ENCODE measurements around the gene ARL11.

ARL11 gene

DNA sequence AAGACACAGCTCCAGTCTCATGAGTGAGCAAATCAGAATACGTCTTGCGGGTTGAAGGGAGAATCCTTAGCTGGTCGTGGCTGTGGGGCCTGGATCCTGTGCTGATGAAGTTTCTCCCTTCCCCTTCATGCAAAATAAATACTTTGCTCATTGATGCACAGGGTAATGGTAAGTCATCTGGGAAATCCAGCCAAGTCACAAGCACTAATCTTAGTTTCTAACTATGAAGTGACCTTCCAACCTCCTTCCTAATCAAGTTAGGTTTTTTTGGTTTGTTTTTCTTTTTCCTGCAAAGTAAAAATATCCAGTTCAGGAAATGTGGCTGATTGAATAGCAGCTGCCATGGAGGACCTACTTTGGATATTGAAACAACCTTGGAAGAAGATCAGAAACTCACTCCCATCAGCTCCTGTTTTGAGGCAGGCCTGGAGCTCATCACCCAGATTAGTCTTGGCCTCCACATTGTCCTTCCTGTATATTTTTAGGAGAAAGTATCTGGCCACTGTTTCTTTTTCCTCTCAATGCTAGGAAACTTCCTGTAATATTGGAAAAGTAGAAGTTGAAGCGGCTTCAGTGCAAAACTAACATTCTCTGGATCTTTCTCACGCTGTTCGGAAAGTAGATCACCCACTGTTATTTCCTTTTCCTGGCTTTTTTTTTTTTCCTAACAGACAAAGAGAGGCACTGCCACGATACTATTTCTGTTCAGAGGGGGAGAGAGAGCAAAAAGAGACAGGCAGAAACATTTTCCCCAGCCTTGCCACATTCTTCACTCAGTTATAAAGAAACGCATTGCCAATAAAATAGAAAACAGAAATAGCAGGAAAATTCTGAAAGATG, 12.3 kb upstream of the ARL11 start:
- no peak for DNase-seq

DNA sequence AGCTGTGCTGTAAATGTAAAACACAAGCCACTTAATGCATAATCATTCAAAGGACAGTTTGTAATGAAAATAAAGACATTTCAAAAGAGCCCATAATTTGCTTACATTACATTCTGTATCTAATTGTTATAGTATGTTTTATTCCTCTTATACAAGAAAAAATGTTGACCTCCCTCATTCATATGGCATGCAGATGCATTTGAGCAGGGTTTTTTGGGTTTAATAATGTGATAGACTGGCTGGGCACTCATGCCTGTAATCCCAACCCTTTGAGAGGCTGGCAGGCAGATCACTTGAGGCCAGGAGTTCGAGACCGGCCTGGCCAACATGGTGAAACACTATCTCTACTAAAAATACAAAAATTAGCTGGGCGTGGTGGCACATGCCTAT, 11.6 kb upstream of the ARL11 start:
- no peak for DNase-seq

DNA sequence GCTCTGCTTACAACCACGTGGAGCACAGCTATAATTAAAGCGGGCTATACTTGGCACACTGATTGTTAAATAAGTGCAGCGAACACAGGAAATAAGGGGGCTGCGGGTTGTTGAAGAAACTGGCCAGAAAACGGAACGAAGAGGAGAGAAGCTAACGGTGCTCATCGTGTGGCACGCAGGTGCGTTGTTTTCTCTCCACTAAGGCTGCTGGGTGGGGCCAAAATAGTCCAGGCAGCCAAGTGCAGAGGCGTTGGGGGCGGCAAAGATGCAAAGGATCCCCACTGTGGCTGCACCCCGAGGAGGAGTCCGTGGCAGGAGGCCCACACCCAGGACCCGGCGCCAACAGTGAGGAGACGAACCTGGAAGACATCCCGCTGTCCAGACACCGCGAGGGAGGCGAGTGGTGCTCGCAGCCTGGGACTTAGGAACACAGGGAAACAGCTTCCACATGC, 8.1 kb upstream of the ARL11 start:
- DNase-seq, result no peak

DNA sequence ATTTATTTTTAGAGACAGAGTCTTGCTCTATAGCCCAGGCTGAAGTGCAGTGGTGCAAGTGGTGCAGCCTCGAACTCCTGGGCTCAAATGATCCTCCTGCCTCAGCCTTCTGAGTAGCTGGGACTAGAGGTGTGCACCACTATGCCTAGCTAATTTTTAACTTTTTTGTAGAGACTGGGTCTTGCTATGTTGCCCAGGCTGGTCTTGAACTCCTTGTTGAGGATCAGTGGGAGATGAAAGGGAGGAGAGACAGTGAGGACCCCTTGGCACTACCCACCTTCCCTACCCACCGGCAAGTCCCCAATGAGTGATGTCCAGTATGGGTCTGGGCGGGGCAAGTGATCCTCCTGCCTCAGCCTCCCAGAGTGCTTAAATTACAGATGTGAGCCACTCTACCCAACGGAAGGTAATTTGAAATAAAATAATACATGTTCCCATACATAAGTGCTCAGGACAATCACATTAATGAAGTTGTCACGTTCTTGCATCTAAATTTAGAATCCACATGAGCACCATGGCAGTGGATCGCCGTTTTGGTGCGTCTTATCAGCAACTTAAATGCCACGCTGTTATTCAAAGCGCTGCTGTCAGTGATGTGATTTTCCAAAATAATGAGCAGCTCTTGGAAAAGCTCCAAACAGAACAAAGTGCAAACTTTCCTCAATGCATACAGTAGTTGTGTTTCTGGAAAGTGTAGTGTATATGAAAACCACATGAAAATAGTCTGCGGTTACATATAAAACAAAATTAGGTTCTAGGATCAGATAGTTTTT, 5.9 kb upstream of the ARL11 start:
- DNase-seq, result no peak

DNA sequence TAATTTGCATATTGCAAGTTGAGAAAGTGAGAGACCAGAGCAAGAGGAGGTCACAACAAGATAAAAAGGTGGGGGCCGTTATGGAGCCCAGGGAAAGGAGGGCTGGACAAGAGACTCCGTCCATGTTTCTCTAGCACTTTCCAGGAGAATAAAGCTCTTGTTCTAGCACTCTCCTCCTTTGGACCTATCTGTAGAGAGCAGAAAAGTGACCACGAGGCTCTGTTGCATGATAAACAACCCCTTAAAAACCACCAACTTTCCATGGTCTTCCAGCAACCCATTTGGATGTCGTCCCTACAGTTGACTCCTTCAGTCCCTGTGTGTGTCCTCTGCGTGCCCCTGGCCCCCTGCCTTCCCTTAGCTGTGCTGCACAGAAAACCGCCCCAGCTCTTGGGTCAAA, 4.1 kb upstream of the ARL11 start:
- no peak for DNase-seq

DNA sequence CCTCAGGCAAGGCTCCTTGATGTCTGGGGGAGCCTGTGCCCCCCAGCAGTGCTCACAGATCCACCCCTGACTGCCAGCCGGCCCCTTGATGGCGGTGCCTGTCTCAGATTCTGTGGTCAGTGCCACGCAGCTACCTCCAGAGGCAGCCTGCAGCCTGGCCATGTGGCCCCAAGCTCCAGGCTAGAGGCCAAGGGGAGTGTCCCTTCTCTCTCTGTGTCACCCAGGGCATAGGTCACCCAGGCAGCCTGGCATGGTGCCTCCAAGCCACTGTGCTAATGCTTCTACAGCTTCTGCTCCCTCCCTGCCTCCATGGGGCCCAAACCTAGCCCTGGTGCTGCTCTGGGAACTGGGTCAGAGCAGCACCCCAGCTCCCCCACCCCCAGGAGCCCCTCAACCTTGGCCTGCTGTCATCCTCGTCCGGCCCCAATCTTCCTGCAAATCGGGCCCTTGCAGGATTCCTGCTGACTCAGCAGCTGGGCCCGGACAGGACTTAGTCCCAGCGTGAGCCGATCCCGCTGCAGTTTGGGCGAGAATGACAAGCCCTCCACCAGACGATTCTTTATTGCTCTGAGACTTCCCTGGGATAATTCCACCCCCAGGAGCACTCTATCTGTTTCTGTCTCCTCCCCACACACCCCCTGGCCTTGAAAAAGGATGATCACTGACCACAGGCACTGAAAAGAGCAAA, 2.8 kb upstream of the ARL11 start:
- peak; percentile 53 for DNase-seq

DNA sequence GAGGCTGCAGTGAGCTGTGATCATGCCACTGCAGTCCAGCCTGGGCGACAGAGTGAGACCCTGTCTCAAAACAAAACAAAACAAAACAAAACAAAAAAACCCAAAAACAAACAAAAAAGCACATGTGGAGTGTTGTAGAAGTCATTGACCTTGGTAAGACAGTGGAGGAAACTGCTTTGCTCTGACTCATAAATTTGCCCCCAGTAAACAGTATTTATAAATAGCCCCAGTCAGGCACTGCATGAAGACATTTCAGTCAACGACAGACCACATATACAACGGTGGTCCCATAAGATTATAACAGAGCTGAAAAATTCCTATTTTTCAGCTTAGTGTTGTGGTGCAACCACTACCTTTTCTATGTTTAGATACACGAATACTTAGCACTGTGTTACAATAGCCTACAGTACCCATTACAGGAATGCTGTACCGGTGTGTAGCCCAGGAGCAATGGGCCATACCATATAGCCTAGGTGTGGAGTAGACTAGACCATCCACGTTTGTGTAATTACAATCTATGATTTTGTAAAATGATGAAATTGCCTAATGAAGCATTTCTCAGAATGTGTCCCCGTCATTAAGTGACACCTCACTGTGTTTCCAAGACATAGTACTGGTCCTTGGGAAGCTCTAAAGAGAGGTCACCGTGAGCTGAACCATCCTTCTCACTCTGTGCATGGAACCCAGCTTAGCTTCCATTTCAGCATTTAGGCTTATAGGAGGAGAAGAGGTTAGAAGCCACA, 1.1 kb downstream of the ARL11 start:
- no peak for DNase-seq

DNA sequence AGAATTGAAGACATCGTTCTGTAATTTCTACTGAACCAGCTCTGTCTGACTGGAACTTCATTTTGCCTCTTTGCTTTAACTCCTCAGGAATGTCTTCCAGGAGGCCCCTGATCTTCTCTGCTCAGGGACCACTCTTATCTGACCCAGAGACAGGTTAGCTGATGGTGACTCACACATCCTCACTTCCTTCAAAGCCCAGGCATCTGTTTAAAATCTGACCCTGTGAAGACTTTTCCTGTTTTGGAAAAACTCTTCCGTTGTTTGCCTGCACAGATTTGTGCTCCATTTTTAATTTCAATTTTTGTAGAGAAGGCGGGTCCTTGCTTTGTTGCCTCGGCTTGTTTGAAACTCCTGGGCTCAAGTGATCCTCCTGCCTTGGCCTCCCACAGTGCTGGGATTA, 1.6 kb downstream of the ARL11 start:
- DNase-seq, result no peak

DNA sequence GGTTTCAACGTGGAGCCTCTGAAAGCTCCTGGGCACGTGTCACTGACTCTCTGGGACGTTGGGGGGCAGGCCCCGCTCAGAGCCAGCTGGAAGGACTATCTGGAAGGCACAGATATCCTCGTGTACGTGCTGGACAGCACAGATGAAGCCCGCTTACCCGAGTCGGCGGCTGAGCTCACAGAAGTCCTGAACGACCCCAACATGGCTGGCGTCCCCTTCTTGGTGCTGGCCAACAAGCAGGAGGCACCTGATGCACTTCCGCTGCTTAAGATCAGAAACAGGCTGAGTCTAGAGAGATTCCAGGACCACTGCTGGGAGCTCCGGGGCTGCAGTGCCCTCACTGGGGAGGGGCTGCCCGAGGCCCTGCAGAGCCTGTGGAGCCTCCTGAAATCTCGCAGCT, 2.3 kb downstream of the ARL11 start:
- DNase-seq, result no peak

DNA sequence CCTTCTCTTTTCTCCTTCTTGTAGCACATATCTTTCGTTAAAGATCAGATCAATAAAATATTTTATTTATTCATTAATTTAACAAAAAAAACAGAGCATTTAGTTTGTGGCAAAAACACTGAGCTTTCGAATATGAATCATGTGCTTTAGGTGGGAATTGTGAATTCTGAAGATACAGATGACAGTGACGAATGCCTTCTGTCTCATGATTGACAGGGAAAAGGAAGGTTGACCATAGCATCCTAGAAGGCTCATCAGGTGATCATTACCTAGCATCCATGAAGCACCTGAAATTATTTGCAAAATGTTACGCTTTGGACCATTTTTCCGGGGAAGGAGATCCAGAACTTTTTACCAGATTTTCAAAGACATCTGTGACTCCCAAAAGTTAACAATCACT, 3.8 kb downstream of the ARL11 start:
- no peak for DNase-seq

DNA sequence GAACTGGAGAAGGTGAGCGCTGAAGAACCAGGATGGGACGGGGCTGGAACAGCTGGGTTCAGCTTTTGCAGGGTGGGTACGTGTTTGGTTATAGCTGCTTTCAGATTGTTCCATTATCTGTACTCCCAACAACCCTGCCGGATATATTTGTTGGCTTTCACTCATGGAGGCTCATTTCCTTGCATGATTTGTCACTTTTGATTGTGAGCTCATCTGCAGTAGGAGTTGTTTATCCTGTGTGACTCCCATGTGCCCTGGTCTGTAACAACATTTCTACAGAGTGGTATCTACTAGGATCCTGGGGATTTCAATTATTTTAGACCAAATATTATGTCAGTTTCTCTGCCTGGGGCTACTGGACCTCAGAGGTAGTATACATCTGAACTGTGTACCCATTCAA, 5.4 kb downstream of the ARL11 start:
- no peak for DNase-seq

DNA sequence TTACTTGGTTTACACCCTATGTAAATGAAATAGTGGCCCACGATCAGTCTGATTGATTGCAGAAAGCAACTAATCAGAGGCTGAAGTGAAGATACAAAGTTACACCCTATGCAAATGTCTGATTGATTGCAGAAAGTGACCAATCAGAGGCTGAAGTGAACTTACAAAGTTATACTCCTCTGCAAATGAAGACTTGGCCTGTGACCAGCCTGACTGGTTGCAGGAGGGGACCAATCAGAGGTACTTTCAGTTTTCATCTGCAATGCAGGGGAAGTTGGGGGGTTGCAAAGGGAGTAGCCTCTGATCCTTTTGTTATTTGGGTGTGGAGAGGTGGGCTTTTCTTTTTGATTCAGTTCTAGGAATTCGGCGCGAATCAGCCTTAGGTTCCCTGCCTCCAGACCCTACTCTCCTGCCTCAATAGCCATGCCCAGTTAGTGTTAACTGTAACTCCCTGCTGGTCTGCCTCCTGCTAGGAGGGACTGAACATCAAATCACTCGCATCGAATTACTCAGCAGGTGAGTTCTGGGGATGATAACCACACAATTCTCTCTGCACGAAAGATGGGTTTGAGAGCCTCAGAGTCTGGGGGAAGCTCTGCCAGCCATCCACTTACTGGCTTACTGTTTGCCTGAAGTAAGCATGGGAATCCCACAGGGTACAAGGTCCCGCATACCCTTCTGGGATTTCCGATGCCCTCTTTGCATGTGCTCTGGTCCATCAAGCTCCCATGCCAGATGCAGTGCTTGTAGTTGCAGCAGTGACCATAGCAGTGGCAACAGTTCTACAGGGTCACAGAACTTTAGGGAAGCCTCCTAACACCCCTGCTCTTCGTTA, 7.5 kb downstream of the ARL11 start:
- DNase-seq, result peak; percentile 54

DNA sequence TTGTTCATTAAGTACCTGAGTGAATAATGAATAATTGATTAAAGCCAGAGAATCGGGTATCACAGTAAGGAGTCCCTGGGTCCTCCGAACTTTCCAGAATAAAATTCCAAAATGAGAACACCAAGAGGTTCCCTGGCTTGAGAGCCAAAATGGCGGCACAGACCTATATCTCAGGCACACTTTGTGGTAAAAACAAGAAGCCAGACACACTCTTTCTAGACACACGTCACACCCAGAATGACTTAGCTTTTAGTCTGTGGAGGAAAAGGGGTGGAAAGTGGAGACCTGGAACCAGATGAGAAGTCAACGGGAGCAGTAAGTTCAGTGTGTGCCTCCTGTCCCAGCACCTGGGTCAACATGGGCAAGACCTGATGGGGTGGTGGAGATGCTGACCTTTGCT, 8.4 kb downstream of the ARL11 start:
- no peak for DNase-seq

DNA sequence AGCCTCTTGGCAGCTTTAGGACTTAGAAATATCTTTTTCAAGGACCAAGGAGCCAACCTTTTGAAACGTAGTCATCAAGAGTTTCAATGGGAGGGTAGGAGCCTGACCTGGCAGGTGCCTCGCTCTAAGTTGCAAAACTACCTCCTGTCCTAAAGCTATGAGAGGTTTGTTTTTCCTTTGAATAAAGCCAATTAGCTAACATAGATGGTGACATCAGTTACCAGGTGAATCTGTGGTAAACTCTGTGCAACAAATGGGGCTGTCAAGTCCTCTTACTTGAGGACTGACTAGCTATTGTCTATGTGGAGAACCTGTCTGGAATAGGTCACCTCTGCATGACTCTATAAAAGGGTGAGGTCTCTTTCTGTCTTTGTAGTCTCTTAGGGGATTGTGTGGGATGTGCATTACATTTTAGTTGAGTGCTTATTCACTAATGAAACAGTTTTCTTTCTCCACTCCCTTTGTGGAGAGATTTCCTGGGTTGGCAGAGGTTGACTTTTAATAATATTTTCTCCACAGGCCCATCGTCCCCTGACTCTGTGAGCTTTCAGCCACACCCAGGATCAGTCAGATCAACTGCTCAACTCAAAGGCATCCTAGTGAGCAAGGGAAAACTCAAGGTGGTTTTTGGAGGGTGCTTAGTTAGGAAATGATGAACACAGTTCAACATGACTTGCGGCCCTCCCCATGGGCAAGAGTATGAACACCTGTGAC, 9.9 kb downstream of the ARL11 start:
- no peak for DNase-seq

DNA sequence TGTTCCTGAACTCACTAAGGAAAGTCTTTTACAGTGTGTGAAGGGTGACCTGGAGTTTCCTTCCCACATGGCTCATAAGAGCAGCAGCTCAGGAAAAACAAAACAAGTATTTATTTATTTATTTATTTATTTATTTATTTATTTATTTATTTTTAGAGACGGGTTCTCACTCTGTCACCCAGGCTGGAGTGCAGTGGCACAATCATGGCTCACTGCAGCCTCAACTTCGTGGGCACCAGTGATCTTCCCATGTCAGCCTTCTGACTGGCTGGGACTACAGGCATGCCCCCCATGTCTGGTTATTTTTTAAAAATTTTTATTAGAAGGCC, 10.4 kb downstream of the ARL11 start:
- no peak for DNase-seq

DNA sequence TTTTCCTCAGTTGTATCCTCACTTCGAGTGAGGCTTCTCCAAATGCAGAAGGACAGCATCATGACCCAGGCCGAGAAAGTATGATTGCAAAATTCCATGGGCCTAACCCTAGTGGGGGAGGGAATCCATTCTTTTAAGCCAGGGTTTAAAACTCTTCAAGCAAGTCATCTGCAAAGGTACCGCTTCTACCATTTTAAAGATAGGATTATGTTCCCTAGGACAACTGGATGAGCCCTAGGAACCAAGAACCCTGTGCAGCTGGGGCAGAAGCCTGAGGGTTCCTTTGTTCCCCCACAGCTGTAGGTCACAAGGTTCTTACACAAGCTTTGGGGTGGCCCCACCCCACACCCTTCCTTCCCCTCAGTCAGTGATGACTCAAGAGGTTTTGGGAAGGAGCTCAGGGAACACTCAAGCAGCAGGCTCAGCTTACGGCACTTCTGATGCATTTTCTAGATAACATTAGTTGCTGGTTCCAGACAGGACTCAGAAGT, 13.5 kb downstream of the ARL11 start:
- peak; percentile 94 for DNase-seq

DNA sequence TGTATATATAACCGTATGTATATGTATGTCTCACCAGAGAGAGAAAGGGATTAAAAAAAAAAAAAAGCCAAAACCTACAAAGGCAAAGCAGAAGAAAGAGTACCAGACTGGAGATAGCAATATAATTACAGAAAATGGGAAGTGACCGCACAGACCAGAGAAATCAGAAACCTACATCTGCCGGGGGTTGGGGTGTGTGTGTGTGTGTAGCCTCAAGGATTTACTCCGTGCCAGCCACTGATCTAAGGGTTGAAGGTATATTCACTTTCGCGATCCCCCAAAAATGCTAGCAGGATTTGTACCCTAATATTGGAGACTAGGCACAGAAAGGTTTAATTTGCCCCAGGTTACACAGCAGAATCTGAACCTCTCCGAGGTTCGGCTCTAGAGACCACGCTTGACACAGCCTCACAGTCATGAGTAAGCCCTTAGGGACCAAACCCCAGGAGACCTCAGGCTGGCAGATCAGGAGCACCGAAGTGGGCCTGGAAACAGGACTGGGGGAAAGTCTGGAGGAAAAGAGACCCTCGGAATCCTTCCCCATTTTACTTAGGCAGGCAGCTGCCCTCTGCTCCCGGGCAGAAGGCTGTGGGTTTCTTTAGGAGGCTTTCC, 14.8 kb downstream of the ARL11 start:
- peak; percentile 61 for DNase-seq

DNA sequence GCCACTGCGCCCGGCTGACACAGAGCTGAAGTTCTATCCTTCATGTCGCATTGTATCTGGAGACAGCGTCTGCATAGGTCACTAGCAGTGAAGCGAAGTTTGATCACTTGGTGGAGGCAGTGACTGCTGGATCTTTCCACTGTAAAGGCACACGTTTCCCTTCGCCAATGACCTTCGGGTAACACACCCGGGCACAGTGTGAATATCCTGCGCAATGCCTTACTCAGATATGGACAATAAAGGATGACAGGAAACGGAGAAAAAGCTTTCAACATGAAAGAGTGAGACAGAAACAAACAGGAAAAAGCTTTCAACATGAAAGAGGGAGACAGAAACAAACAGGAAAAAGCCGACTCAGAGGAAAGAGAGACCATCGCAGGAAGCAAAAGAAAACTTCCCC, 17.1 kb downstream of the ARL11 start:
- no peak for DNase-seq

DNA sequence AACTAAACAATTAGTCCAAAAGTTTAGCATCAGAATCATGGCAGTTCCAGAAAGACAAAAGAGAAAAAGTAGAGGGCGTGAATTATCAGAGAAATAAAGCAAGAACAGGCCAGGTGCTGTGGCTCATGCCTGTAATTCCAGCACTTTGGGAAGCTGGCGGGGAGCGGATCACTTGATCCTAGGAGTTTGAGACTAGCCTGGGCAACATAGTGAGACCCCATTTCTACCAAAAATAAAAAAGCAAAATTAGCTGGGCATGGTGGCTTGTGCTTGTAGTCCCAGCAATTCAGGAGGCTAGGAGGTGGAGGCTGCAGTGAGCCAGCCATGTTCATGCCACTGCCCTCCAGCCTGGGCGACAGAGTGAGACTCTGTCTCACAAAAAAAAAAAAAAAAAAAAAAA, 18.4 kb downstream of the ARL11 start:
- DNase-seq, result no peak

DNA sequence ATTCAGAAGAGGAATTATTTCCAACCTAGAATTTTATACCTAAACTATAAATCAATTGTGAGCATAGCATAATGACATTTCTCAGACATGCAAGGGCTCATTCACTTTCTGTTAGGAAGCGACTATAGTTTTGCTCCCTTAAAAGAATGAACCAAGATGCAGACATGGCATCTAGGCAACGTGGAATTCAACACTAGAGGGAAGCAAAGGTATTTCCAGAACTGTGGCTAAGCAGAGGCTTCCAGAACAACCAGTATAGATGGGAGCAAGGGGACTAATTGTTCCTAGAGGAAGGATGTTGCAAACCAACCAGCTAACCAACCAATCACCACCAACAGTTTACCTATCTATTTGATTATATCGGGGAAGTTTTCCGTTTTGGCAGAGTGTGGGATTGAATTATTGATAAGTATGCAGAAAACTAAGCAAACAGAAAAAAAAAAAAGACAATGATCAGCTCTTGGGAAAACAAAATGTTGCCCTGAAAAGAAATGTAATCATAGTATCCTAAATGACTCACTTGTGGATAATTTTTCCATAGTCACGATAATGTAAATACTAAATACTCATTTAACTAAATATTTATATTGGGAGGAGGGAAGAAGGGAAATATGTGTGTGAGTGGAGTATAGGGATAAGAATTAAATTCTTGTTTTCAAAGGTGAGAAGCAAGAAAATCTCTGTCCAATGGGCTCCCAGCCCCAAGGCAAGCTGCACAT, 21.1 kb downstream of the ARL11 start:
- no peak for DNase-seq
